Fibroblast of peridontal ligament (primary cell): ENCODE measurements around the gene KATNAL1.

Experiments used
- DNase-seq: peaks from one replicate; pipeline ENCODE4 v3.0.0-alpha.2; 2010; ENCODE audit errors: extremely low read depth

Gene KATNAL1

GRCh38 chr13:30332456-30333143, 25.2 kb upstream of the KATNAL1 start:
- no peak for DNase-seq

- no peak for DNase-seq
Measured at GRCh38 chr13:30331331-30331771, 24.0 kb upstream of the KATNAL1 start.

- peak; percentile 51 for DNase-seq
Measured at GRCh38 chr13:30329009-30329585, 21.7 kb upstream of the KATNAL1 start.

DNA sequence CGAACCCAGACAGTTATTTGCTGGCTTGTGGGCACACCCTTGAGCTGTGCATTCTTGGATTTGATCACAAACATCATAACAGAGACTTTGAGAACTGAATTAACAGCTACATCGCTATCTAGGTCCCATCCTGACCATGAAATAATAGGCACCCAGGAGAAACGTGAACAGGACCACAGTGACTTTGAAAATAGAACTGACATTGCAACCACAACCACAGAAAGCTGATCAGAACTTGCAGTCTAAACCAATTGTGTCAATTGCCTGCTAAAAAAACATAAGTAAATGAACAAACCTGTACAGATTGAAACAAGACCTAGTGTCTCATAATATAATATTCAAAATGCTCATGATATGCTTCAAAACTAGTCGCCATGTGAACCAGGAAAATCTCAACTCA, 18.3 kb upstream of the KATNAL1 start:
- no peak for DNase-seq

- DNase-seq: peak; percentile 39
Measured at GRCh38 chr13:30323524-30323923, 16.2 kb upstream of the KATNAL1 start.

DNA sequence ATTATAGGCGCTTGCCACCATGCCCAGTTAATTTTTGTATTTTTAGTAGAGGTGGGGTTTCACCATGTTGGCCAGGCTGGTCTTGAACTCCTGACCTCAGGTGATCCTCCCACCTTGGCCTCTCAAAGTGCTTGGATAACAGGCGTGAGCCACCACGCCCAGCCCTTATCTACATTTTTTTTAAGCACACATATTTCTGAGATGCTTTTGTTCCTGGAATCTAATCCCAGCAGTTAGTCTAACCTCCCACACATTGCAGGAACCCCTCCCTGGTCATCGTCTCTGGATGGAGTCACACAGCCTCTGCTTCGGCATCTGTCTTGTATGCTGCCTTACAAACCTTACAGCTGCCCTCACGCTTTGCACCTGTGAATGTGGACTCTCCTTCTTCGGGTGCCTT, 15.1 kb upstream of the KATNAL1 start:
- DNase-seq: no peak

DNA sequence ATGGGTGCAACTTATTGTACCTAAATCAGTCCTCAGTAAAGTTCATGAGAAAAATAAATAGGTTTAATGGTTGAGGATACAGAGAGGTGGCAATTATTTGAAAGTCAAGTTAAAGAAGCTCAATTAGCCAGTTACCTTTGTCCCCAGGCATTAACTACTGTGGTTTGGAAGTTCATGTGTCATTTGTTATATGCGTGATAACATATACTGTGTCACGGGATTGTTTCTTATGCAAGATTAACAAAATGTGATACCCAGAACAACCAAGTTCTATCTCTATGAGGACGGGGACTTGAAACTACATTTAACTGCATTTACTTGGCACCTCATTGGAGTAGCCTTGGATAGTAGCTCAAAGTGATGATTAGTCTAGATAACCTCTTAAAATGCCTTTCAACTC, 13.9 kb upstream of the KATNAL1 start:
- no peak for DNase-seq

DNA sequence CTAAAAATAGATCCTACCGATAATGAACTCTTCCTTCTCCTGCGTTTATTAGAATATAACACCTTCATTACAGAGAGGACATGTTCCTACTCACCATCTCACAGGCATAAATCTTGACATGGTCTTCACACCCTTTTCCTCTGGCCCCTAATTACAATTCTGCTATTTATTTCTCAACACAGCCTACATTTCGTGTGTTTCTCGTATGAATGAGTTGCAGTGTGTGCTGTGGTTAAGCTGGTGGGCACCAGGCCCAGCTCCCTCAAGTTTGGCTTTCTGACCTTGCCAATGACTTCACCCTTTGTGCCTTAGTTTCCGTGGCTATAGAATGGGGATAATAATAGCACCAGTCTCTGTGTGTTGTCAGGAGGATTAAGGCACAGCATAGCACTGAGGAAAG, 12.3 kb upstream of the KATNAL1 start:
- DNase-seq: peak; percentile 58

GRCh38 chr13:30319130-30319529, 11.8 kb upstream of the KATNAL1 start:
- no peak for DNase-seq

- peak; percentile 42 for DNase-seq
Measured at GRCh38 chr13:30318026-30318425, 10.7 kb upstream of the KATNAL1 start.

DNA sequence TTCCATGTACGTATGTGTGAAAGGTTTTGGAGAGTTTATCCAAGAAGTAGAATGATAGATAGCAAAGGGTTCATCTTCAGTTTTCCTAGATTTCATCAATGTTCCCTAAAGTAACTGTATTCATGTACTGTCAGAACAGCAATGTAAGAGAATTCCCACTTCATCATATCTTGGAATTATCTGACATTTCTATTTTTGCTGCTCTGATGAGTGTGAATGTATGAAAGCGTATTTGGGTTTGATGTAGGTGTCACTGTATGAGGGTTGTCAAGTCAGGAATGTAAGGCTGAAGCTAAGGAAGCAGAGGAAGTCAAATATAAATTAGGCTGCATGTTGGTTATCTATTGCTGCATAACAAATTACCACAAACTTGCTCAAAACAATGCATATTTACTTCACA, 7.2 kb upstream of the KATNAL1 start:
- DNase-seq: no peak

DNA sequence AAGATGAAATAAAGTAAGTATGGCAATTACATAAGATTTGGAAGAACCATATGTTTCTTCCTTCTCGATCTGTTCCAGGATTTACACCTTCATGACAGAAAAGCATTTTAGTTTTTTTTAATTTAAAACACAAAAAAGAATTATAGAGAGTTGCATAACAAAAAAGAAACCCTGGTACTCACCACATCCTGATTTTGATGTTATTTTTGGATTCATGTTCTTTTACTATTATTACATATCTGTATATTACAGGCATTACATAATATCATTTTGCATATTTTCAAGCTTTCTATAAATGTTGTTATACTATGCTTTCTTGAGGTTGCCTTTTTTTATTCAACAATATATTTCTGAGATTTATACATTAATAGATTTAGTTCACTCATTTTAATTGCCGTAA, 6.7 kb upstream of the KATNAL1 start:
- DNase-seq: no peak

GRCh38 chr13:30313311-30313710, 6.0 kb upstream of the KATNAL1 start:
- no peak for DNase-seq

DNA sequence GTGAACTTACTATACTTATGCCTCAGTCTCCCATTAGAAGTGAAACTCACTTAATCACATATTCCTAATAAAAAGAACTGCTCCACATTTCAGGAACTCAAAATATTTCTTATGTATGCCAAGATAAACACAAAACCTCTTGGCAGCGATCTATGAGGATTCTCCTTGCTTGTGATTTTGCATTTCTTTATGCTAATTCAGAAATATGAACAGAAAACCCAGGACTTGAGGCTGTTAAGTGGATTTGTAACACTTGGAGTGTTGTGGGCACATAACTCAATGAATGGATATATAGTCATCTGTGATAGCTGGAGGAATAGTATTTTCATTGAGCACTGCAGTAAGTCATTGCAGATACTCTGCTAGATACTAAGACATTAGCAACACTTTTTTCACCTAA, 5.6 kb upstream of the KATNAL1 start:
- DNase-seq: no peak

GRCh38 chr13:30308548-30308947, 1.2 kb upstream of the KATNAL1 start:
- peak; percentile 24 for DNase-seq

DNA sequence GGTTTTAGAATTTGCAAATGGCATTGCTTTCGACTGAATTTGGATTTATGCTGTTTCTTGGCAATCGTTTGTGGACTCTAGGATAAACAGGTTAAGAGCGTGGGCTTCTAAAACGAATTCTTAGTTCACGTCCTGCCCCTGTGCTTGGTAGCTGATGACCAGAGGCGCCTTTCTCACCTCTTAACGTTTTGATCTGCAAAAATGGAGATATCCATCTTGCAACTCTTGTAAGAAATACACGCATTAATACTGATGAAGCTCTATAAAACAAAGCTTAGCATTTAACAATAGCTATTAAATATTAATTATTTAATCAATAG, 580 bp upstream of the KATNAL1 start:
- DNase-seq: no peak

GRCh38 chr13:30306762-30307193, 573 bp downstream of the KATNAL1 start:
- peak; percentile 91 for DNase-seq

GRCh38 chr13:30305456-30305970, 1.8 kb downstream of the KATNAL1 start:
- no peak for DNase-seq

DNA sequence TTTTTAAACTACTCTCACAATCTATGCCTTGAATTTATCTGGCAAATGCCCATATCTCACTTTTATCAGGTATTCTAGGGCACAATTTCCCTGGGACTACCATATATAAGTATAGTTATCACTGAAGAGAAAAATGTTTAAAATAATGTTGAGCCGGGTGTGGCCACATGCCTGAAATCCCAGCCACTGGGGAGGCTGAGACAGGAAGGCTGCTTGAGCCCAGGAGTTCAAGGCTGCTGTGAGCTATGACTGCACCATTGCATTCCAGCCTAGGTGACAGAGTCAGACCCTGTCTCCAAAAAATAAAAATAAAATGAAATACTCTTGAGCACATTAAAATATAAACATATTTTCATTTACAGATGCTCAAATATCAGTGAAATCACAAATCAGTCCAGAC, 4.1 kb downstream of the KATNAL1 start:
- DNase-seq: no peak

DNA sequence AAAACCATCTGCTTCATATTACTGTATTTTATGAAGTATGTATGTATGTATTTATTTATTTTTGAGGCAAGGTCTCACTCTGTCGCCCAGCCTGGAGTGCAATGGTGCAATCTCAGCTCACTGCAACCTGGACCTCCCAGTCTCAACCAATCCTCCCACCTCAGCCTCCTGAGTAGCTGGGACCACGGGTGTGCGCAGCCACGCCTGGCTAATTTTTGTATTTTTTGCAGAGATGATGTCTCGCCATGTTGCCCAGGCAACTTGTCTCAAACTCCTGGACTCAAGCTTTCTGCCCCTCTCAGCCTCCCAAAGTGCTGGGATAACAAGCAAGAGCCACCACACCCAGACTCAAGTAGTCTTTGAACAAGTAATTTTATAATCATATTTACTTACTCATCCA, 5.5 kb downstream of the KATNAL1 start:
- DNase-seq: no peak

DNA sequence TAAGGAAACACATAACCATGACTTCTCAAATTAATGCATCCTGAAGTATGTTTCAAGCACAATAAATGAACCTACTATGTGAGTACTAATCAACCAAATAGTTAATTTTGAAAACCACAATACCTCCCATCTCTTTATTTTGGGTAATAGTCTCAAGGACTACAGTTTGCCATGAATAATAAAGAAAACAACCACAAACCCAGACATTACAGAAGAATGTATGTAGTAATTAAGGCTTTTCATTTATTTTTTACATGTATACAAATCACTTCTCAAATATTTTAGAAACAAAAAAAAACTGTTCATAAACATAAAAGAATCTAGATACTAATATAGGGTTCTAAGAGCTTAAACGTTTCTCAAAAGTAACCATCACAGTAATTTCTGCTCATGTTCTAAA, 6.8 kb downstream of the KATNAL1 start:
- no peak for DNase-seq

DNA sequence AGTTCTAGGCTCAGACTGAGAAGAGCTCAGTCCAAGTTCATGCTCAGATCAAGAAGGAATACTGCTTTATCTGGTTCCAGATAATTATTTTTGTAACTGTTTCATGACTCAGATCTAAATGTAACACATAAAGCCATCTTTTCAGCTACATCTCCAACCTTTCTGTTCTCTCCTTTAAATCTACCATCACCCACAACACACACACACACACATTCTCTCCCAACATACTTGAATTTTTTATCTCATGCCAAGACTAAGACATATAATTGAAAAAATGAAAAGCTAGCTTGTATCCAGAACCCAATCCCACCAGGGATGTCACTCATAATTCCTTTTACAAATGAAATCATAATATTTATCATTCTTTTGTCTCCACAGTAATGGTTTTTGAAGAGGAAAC, 7.6 kb downstream of the KATNAL1 start:
- DNase-seq: no peak

GRCh38 chr13:30295116-30295515, 12.2 kb downstream of the KATNAL1 start:
- DNase-seq: no peak

GRCh38 chr13:30294004-30294403, 13.3 kb downstream of the KATNAL1 start:
- DNase-seq: no peak
